Thoracic aorta (tissue), 2 donors: ENCODE data around the gene CYP2D6. TPM values are rescaled to one million over a fixed set of nuclear protein-coding genes. Genes with fewer than 3 reads are reported as not detected.

Source experiments
- ATAC-seq: fragments of 150-250 bp; one replicate; pipeline ENCODE4 v1.8.0; 2017; ENCODE audit warnings: low read depth; ENCODE audit not compliant: insufficient number of reproducible peaks, low FRiP score
- DNase-seq: peaks from one replicate; pipeline ENCODE4 v3.0.0-alpha.2; 2020; ENCODE audit warnings: low spot score
- H3K27ac ChIP-seq, 2 donors: fragments of 200-600 bp; sonication (generic); 1 replicate in 1 of 2; 2 replicates in 1 of 2; pipeline ENCODE4 v1.5.1; 2016; ENCODE audit warnings: mild to moderate bottlenecking in 2 of 2, moderate library complexity in 2 of 2
- H3K27me3 ChIP-seq: fragments of 200-600 bp; sonication (generic); replicated peaks from 2 replicates; pipeline ENCODE4 v1.6.0; 2016; ENCODE audit warnings: mild to moderate bottlenecking; ENCODE audit not compliant: insufficient read depth
- H3K36me3 ChIP-seq: fragments of 200-600 bp; sonication (generic); one replicate; pipeline ENCODE4 v1.5.1; 2016
- H3K4me1 ChIP-seq, 2 donors: fragments of 200-600 bp; sonication (generic); 1 replicate in 1 of 2; 2 replicates in 1 of 2; pipeline versions ENCODE4 v1.5.1 to v1.6.0; 2016; ENCODE audit warnings: low read depth in 2 of 2, mild to moderate bottlenecking in 1 of 2; ENCODE audit not compliant: control insufficient read depth in 1 of 2
- H3K4me3 ChIP-seq: fragments of 200-600 bp; sonication (generic); 2 replicates; pipeline ENCODE4 v1.5.1; 2016; ENCODE audit warnings: mild to moderate bottlenecking
- H3K9me3 ChIP-seq: fragments of 200-600 bp; sonication (generic); 2 replicates; pipeline ENCODE4 v1.5.1; 2016
- CTCF ChIP-seq: fragments of 200-600 bp; sonication (generic); IDR thresholded peaks from one replicate; pipeline ENCODE4 v1.5.1; 2019; ENCODE audit warnings: antibody characterized with exemption
- total RNA-seq, 2 donors: library from RNA; depleted of rRNA; stranded (reverse); fragments of >200 nt; gene quantifications; one replicate each; pipeline versions ENCODE4 v1.1.0 to v1.2.3, GENCODE V29; 2016

Gene CYP2D6
- total RNA-seq, 2 donors from 2014 or later, result not detected

GRCh38 chr22:42163515-42163914 lies 32.9 kb upstream of the CYP2D6 start:
- Histone ChIP-seq H3K27me3 (no peaks in the 10 kb centered on the region), H3K4me3 (no peak overlapping the region), H3K27ac (no peak overlapping the region), H3K36me3 (peaks cover 12% of the 10 kb centered on the region), H3K4me1 (no peaks in the 10 kb centered on the region), H3K9me3 (no peaks in the 10 kb centered on the region)
- no peak for DNase-seq
- ATAC-seq, result no peak
- no peak for TF ChIP-seq CTCF

GRCh38 chr22:42162728-42163489 lies 32.3 kb upstream of the CYP2D6 start:
- no peak for DNase-seq
- TF ChIP-seq CTCF, result no peak
- Histone ChIP-seq H3K4me1 (no peaks in the 10 kb centered on the region), H3K36me3 (peaks cover 6% of the 10 kb centered on the region), H3K9me3 (no peaks in the 10 kb centered on the region), H3K27ac (no peak overlapping the region), H3K27me3 (no peaks in the 10 kb centered on the region), H3K4me3 (no peak overlapping the region)
- ATAC-seq, result no peak

- no peaks in the 10 kb centered on the region for H3K36me3 ChIP-seq
- H3K27me3 ChIP-seq, result no peaks in the 10 kb centered on the region
- DNase-seq, result no peak
- no peak for ATAC-seq
- no peak for TF ChIP-seq CTCF
- H3K4me3 ChIP-seq, result no peak overlapping the region
- H3K27ac ChIP-seq, result no peak overlapping the region
- H3K9me3 ChIP-seq, result no peaks in the 10 kb centered on the region
- H3K4me1 ChIP-seq, result no peaks in the 10 kb centered on the region
Observed at GRCh38 chr22:42160830-42161696, 30.5 kb upstream of the CYP2D6 start.

GRCh38 chr22:42160251-42160650 lies 29.6 kb upstream of the CYP2D6 start:
- Histone ChIP-seq H3K4me3 (no peak overlapping the region), H3K36me3 (no peaks in the 10 kb centered on the region), H3K9me3 (no peaks in the 10 kb centered on the region), H3K27me3 (no peaks in the 10 kb centered on the region), H3K27ac (no peak overlapping the region), H3K4me1 (no peaks in the 10 kb centered on the region)
- DNase-seq (no peak), ATAC-seq (no peak)
- TF ChIP-seq CTCF, result no peak

GRCh38 chr22:42158456-42159132 lies 28.0 kb upstream of the CYP2D6 start:
- DNase-seq, result no peak
- Histone ChIP-seq H3K4me1 (no peaks in the 10 kb centered on the region), H3K4me3 (no peak overlapping the region), H3K36me3 (peaks cover 4% of the 10 kb centered on the region), H3K9me3 (no peaks in the 10 kb centered on the region), H3K27me3 (no peaks in the 10 kb centered on the region), H3K27ac (no peak overlapping the region)
- ATAC-seq, result no peak
- no peak for TF ChIP-seq CTCF
